GM18517 (cell line): ENCODE measurements around the gene CACNA2D2.

Experiments used
- ATAC-seq: cut with Tn5 transposase; IDR thresholded peaks from one replicate; pipeline ENCODE4 v1.9.1; 2021; ENCODE audit warnings: mild to moderate bottlenecking, moderate library complexity; ENCODE audit not compliant: unreplicated experiment

CACNA2D2 gene

DNA sequence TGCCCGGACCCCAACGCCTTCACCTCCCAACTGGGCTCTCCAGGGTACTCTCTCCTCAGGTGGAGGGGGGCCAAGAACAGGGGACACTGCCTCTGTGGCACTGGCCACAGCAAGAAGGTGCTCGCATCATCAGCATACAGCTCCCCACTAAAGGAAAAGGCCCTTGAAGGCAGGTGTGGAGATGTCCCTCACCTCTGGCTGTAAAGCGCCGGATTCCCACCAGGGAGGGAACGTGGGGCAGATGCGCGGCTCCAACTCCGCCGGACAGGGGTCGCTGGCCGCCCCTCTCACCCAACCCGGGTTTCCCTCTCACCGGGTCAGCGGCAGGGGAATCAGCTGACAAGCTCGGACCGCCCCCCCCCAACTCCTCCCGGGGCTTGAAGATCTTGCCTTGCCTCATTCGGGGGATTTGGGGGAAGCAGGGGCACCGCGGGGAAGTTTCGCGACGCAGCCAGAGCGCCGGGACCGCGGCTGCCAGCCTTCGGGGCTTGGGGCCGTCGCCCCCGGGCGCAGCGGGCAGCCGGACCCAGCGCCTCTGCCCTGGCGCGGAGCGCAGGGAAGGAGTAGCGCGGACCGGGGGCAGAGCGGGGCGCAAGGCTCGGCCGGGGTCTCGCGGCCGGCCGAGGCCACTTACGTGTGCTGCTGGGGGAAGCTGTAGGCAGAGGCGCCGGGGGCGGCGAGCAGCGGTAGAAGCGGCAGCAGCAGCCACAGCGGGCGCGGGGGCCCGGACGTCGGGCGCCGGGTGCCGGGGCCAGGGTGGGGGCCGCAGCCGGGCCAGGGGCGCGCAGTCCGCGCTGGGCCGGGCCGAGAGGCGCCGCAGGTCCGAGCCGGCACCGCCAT is 630 bp downstream of the CACNA2D2 start:
- no peak for ATAC-seq

DNA sequence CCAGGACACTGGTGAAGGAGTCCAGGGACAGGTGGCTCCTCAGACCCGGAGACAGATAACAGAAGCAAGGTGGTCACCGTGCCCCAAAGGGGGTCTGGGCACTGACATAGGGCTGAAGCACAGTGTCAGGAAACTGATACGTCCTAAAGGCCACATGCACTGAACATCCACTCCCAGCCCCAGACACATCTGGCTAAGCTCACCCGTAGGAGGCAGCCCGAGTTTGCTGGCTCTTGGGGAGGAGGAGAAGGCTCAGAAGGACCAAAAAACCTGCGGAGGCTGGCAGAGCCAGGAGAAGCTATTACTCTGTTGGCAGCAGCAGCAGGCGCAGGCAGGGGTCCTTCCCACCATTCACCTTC is 1.2 kb downstream of the CACNA2D2 start:
- no peak for ATAC-seq

DNA sequence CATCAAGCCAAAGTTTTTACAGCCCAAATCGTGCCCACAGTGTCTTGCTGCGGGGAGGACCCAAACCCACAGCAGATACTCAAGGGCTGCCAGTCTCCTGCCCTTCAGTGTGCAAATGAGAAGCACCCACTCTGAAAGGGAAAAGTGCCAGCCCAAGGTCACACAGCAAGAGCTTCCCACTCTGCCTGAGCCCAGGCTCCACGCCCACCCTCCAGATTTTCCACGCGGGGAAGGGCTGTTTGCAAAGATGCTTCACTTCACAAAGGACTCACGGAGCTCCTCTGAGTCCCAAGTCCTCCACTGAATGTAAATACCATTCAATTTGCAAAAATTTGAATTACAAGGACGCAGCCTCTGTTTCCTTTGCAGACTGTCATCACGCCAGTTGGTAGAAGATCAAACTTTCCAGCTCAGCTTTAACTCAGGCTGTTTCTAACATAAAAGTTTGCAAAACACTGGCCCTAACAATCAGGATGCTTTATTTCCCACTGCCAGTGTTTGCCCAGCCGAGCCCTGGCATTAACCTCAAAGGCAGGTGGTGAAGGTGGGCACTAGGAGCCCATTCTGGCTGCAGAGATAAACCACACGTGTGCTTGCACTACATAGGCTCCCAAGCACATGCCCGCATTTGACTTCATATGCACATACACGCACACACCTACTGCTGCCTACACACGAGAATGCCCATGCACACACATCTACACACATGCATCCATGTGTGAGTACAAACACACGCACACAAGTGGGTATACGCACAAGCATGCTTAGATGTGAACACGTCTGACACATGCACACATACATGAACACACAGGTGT is 7.6 kb downstream of the CACNA2D2 start:
- ATAC-seq: no peak

DNA sequence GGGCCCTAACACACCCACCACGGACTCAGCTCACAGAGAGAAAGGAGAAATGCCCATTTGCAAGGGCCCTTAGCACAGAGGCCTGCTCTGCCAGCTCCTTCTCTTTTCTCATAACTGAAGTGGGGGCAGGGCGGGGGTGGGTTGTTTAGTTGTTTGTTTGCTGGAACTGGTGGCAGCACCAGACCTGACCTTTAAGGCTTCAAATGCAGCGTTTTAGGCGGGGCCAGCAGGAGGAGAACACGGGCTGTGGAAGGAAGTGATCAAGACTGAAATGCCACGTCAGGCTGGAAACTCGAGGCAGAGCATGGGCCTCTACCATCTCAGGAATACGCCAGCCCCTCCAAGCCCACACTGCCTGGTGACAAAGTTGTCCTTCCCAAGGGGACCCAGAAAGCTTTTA is 9.3 kb downstream of the CACNA2D2 start:
- no peak for ATAC-seq

DNA sequence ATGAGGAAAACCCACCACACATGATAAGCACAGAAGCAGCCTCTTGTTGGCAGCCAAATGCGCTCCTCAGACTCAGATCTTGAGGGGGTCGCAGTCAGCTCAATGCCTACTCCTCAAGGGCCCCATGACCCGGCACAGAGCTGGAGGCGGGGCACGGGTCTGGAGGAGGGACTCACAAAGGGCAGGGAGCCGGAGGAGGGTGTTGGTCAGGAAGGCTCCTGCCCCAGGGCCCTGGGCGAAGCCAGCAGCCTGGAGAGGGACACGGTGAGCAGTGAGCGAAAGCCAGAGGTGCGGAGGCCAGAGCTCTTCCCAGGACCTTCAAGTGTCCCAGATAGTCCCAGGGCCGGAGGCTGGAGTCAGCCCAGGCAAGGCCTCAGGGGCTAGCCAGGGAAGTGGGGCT is 9.8 kb downstream of the CACNA2D2 start:
- no peak for ATAC-seq

DNA sequence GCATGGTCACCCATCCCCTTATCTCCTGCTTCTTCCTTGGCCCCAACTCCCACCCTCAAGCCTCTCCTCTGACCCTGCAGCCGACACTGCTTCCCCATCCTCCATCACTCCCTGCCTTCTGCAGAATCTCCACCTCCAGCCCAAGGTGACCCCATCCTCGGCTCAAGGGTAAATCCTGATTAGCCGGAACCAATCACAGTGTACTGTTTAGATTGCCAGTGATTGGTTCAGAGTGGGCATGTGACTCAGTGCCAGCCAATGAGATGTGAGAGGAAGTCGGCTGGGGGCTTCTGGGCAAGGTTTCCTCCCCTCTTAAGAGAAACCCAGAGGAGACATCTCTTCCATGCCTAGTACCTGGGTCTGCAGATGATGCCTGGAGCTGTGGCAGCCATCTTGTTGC is 10.3 kb downstream of the CACNA2D2 start:
- no peak for ATAC-seq

DNA sequence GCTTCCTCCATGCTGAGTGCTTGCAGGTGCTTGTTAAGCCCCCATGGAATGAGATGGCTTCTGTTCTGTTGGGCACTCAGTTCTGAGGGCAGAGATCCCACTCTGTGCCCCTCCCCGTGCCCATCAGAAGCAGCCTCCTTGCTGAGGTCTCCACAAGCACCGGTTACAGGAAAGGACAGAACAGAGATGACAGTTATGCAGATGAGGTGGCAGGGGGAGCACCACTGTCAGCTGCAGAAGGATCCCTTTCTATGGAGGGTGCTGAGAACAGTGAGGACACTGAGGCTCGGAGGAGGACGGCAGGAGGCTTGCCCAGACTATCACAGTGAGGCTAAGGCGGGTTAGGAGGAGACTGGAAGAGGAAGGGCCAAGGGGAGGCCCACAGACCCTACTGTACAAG is 12.4 kb downstream of the CACNA2D2 start:
- no peak for ATAC-seq

DNA sequence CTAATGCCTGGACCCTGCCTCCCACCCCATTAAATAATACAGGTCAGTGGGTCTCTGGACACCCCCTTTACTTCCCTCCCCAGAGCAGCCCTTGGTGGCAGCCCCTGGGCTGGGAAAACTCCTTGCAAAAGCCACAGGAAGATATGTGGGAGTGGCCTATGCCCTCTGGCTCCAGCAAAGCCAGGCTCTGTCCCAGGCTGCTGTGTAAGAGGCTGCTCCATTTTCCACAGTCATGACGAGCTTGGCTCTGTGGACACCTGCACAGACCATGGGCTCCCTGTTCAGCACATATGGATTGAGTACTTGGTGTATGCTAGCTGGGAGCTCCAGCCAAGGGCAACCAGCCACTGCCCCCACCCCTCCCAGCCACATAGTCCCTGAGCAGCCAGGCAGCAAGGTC is 13.0 kb downstream of the CACNA2D2 start:
- ATAC-seq: no peak

DNA sequence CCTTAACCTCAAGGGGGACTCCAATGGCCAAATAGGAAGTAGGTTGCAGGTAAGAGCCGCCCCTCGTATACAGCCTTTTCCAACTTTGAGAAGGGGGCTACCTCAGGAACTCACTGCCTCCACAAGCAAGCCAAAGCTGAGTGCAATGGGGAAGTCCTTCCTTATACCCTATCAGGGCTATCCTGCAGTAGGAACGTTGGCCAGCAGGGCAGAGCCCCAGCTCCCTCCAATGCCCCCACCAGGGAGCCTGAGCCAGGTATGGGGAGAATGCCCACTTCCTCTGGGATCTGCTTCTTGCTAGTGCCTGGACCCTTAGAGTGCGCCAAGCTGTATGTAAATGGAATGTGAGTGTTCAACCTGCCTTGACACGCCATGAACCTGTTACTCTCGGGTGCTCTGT is 16.3 kb downstream of the CACNA2D2 start:
- no peak for ATAC-seq

DNA sequence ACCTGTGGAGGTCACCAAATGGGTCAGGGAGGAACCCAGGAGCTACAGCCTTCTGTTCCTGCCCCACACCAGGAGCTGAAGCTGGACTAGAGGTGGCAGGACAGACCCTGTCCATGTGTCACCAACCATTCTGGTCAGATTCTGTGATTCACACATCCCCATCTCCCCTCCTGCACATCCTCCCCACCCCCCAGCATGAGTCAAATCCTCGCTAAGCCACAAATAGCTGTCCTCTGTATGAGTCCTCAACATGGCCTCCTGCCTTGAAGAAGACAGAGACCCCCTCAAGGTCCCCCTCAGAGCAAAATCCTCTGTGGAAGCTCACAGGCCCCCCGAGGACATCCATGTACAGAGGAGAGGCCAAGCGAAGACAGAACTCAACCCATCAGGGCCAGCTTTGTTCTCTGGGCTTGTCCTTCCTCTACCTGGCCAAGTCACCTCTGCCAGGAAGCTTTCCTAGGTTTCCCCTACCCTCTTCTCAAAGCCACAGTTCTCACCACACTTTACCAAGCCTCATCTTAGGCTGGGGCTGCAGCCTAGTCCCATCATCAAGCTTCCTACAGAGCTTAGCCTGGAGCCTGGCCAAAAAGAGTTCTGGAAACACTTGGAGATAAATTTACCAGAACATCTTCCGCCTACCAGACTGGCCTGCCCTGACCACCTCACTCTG is 17.1 kb downstream of the CACNA2D2 start:
- ATAC-seq: no peak

DNA sequence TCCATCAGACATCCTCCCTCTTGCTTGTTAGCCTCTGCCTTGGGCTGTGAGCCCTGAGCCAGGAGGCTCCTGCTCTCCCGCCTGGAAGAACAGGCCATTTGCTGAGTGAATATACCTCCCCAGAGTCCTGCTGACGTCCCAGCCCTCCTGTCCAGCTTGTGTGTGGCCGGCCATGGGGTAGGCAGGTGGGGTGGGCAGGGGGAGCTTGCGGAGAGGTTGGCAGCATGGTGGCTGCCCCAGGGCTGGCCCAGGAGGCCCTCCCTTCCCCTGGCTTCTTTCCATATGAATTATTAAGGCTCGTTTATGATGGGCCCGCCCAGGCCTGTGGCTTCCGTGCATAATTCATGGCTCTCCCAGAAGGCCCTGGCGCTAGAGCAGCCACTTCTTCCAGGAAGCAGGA is 18.7 kb downstream of the CACNA2D2 start:
- no peak for ATAC-seq

DNA sequence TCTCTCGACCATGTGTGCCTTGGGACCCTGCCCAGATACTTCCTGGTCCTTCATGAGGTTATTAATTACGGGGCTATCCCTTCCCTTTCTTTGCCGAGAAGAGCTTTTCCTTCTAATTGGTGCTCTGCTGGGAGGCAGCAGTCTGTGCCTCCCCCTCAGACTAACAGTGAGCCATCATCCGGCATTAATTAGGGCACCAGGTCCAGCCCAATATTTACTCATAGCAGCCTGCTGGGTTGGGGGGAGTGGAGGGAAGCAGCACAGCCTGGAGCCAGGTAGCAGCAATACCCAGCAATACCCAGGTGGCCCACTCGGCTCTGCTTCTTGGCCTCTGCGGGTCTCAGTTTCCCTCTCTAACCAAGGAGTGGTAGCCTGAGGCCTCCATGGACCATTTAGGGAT is 20.1 kb downstream of the CACNA2D2 start:
- no peak for ATAC-seq

DNA sequence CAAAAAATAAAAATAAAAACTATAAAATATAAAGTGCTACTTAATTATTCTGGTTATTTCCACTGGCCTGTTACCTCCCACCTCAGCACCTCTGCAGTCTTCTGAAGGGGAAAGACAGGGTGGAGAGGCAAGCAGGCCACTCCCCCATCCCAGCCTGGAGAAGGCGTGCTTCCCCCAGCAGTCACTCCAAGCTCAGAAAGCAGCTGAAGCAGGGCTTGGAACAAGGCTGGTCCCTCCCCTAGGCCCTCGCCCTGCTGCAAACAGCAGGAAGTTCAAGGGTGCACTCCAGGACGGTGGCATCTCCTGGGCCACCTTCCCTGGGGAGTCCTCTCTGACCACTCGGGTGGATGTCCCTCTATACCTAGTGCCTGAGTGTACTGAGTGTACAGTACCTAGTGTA is 21.4 kb downstream of the CACNA2D2 start:
- ATAC-seq: no peak

DNA sequence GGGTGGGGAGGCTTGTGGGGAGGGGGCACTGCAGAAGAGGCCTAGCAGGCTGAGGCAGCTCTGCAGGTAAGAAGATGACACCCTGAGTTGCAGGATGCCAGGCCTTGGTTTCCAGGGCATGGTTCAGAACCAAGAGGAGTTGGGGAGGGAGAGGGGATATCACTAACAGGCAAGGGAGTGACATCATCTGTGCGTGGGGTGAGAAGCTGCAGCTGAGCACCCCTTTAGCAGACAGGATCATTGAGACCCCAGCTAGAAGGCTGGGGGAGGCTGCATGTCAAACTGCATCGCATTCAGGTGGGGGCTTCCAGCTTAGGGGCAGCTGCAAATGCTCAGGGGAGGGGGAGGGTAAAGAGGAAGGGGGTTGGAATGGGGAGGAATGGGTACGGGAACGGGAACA is 23.0 kb downstream of the CACNA2D2 start:
- no peak for ATAC-seq

DNA sequence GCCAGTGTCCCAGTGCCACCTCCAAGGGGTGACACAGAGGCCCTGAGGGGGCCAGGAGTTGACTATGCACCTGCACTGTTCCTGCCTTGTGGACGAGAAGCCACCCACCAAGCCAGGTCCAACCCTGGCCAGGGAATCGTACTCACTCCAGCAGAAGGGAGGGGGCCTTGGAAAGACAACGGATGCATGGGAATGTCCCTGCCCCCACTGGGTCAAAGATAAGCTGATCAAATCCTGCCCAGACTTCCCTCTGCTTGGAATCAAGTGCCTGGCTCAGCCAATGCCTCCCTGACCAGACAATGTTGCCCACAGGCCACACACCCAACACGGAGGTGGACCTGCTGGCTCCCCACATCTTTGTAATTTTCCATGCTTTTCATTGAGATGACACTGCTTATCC is 23.9 kb downstream of the CACNA2D2 start:
- no peak for ATAC-seq

DNA sequence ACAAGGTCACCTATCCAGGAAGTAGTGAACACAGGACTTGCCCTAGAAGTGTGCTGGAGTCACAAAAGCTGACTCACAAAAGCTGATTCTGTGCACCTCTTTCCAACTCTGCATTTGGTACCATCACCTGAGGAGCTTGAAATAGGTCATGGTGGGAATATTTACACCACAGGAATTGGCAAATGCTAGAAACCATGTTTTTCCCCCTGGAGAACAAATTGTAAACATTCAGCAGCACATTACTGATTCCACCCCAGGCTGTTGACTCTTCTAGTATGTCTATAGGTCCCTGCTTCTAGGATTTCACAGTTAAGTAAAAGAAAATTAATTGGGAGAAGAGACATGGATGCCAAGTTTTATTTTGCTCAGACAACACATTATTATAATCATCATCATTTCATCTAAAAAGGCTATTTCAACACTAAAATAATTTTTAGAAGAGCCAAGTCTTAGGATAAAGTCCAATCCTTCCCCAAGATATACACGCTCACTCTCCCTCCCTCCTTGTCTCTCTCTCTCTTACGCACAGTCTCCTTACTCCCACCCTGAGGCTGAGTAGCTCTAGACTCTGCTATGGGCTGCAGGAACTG is 24.7 kb downstream of the CACNA2D2 start:
- no peak for ATAC-seq

DNA sequence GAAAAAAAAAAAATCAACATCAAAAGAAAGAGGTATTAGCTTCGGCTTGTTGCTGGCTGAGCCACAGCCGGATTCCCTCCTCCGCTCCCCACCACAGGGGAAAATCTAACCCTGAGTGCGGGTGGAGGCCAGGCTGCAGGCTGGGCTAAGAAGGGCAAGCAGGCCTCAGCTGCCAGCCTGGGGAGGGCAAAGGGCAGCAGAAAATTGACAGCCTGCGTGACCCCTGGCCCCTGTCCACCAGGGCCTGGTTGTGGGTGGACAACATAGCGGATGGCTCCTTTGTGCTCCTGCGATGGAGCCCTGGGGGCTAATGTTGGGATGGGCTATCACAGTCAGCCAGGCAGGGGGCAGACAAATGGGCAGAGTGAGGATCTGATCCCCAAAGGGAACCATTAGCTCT is 25.4 kb downstream of the CACNA2D2 start:
- no peak for ATAC-seq

DNA sequence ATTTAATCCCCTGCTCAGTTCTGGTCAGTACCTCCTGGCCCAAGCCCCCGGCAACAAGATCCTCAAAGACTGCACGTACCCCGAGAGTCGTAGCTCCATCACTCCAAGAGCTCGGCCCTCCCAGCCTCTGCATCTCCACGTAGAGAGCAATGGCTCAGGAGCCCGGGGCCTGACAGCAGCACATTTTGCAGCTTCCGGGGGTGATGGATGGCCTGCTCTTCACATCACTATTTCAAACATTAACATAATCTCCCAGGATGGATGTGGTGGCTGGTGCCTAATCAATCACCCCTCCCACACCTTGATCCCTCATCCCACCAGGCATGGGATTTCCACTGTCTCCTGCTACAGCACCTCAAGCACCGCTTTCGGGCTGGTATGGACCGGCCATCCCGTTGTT is 28.1 kb downstream of the CACNA2D2 start:
- no peak for ATAC-seq

DNA sequence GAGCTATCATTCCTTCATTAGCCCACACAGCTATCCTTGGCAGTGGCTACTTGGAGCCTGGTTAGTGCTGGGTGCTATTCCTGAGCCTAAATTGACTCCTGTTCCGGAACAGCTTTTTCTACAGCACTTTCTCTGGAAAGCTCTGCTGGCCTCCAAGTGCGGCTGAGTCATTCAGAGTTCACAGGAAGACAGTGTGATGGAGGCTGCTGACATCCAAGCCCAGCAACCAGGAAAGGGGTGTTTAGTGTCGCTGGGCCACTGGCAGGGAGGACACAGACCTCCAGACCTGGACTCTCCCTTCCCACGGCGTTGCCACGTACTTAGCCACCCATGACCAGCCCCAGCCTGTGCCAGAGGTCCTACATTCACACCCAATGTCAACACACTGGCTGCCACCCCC is 28.7 kb downstream of the CACNA2D2 start:
- no peak for ATAC-seq

DNA sequence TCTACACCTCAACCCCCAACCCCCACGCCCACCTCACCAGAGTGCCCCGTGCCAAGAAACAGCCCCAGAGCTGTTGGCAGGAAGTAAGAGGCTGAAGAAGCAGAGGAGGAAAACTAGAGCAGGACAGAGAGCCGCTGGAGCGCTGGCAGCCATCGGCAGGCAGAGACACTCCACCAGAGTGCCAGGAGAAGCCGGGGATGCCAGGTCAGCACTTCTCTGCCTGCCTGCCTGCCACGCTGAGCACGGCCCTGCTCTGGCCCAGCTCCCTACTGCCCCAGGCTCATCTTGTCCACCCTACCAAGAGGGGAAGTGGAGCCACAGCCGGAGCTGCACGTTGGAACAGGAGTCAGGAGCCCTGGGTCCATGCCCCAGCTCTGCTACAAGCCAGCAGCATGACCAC is 29.7 kb downstream of the CACNA2D2 start:
- ATAC-seq: no peak

DNA sequence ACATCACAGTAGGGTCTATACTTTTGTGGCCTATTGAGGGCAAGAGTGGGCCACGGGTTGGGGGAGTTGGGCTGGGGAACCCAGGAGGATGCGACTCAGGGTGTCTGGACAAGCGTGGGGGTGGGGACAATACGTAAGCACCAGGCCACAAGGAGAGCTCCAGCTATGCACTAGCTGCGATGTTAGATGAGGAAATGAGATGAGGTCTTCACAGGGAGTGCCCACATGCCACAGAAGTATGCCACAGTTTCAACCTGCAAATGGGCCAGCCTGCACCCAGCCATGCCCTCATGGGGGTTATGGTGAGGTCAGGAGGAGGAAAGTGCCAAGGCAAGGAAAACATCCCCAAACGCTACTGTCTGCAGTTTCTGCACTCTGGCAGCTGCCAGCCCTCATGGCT is 30.5 kb downstream of the CACNA2D2 start:
- no peak for ATAC-seq

DNA sequence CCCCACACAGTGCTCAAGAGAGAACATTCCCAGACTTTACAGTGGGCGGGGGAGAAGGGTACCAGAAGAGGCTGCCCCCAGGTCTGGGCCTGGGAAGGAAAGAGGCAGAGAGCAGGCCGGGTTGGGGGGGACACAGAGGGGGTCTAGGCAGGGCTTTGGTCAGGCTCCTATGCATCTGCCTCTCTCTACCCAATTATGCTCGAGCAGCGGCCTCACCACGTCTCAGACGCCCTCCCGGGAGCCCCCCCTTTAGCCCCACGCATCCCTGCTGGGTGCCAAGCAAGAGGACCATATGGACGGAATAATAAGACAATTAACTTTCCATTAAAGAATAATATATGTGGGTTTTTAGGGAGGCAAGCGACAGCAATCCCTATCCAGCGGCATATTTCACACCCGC is 32.8 kb downstream of the CACNA2D2 start:
- ATAC-seq: no peak
